HepG2 (cell line): Measurements from ENCODE around the gene MROH2A. TPM values are rescaled to one million over a fixed set of nuclear protein-coding genes. Genes with fewer than 3 reads are reported as not detected.

Experiments used
- CEBPB ChIP-seq: IDR thresholded peaks from 2 replicates; pipeline ENCODE4 v1.6.1; 2011; ENCODE audit warnings: low read depth, low read length, improper control_type of control experiment, borderline replicate concordance
- HOXA7 ChIP-seq: sonication (generic); formaldehyde crosslinking; IDR thresholded peaks from 2 replicates; pipeline ENCODE4 v1.8.1; 2022; ENCODE audit warnings: mild to moderate bottlenecking, missing genetic modification reagents, moderate library complexity
- HOXD1 ChIP-seq: sonication (generic); formaldehyde crosslinking; IDR thresholded peaks from 2 replicates; pipeline ENCODE4 v1.5.0; 2020; ENCODE audit warnings: missing genetic modification reagents
- JUN ChIP-seq: sonication (generic); formaldehyde crosslinking; IDR thresholded peaks from 2 replicates; pipeline ENCODE4 v1.4.0; 2020; ENCODE audit warnings: mild to moderate bottlenecking, missing genetic modification reagents
- MTERF4 ChIP-seq: sonication (generic); formaldehyde crosslinking; IDR thresholded peaks from 2 replicates; pipeline ENCODE4 v1.8.0; 2023; ENCODE audit warnings: mild to moderate bottlenecking, missing genetic modification reagents
- PAXIP1 ChIP-seq: sonication (generic); formaldehyde crosslinking; conservative IDR thresholded peaks from 2 replicates; pipeline ENCODE4 v1.4.0; 2020; ENCODE audit warnings: mild to moderate bottlenecking, missing genetic modification reagents, moderate library complexity
- RFX3 ChIP-seq: IDR thresholded peaks from 2 replicates; pipeline ENCODE4 v1.6.1; 2016; ENCODE audit warnings: missing biosample characterization, missing genetic modification reagents
- SRSF9 ChIP-seq: fragments of 200-400 bp; formaldehyde crosslinking; IDR thresholded peaks from 2 replicates; pipeline ENCODE4 v1.6.1; 2018; ENCODE audit warnings: borderline replicate concordance, mild to moderate bottlenecking, low read depth, low read length; ENCODE audit not compliant: insufficient read depth, poor library complexity, severe bottlenecking
- THAP7 ChIP-seq: sonication (generic); formaldehyde crosslinking; IDR thresholded peaks from 2 replicates; pipeline ENCODE4 v1.8.1; 2023; ENCODE audit warnings: mild to moderate bottlenecking, missing genetic modification reagents
- ZBTB10 ChIP-seq: sonication (generic); formaldehyde crosslinking; IDR thresholded peaks from 2 replicates; pipeline ENCODE4 v1.4.0; 2020; ENCODE audit warnings: missing genetic modification reagents, borderline replicate concordance
- ZHX1 ChIP-seq: sonication (generic); formaldehyde crosslinking; IDR thresholded peaks from 2 replicates; pipeline ENCODE4 v1.8.1; 2022; ENCODE audit warnings: low read depth, mild to moderate bottlenecking, missing genetic modification reagents
- ZNF44 ChIP-seq: sonication (generic); formaldehyde crosslinking; IDR thresholded peaks from 2 replicates; pipeline ENCODE4 v1.5.1; 2020; ENCODE audit warnings: mild to moderate bottlenecking, missing genetic modification reagents
- ZNF563 ChIP-seq: sonication (generic); formaldehyde crosslinking; IDR thresholded peaks from 2 replicates; pipeline ENCODE4 v1.8.0; 2022; ENCODE audit warnings: mild to moderate bottlenecking, moderate library complexity, missing genetic modification reagents
- ZNF574 ChIP-seq: sonication (generic); formaldehyde crosslinking; IDR thresholded peaks from 2 replicates; pipeline ENCODE4 v1.4.0; 2020; ENCODE audit warnings: missing genetic modification reagents
- polyA plus RNA-seq, 8 experiments: library from polyadenylated mRNA; depleted of rRNA in 3 of 8; stranded (reverse) in 7 of 8; unstranded in 1 of 8; fragments of >200 nt; fragmentation: Illumina TruSeq in 4 of 8; extraction: Trizol in 4 of 8; gene quantifications; 2 replicates each; pipeline versions ENCODE4 v1.2.1 to v1.2.3, GENCODE V29; 2011 to 2016; ENCODE audit warnings: low read depth in 4 of 8, missing spikeins in 1 of 8, mixed read lengths in 1 of 8; ENCODE audit not compliant: insufficient read depth in 1 of 8
- total RNA-seq, 5 experiments: library from RNA; depleted of rRNA; stranded (reverse); fragments of >200 nt; fragmentation: Illumina TruSeq; extraction: Trizol; gene quantifications; 2 replicates each; pipeline ENCODE4 v1.2.3, GENCODE V29; 2016; ENCODE audit warnings: low read depth in 1 of 5

MROH2A gene
- total and polyA plus RNA-seq, 2 of the 13 experiments (the other 11 are each of a cell fraction or from before 2014, with no cell fraction given), result 0.03 to 0.04 TPM

- TF ChIP-seq JUN (CRISPR knock-in tag) (no peak), HOXD1 (CRISPR knock-in tag) (no peak), ZBTB10 (CRISPR knock-in tag) (no peak), ZNF44 (CRISPR knock-in tag) (no peak), HOXA7 (CRISPR knock-in tag) (no peak), CEBPB (no peak), PAXIP1 (CRISPR knock-in tag) (no peak), THAP7 (CRISPR knock-in tag) (no peak), MTERF4 (CRISPR knock-in tag) (no peak), ZNF574 (CRISPR knock-in tag) (no peak), ZNF563 (no peak), RFX3 (no peak), SRSF9 (no peak), ZHX1 (CRISPR knock-in tag) (no peak)
Observed at GRCh38 chr2:233817995-233818638, 40.0 kb downstream of the MROH2A start (continued).
